Fibroblast of lung (primary cell): ENCODE results near the gene CXCL13. TPM values are rescaled to one million over a fixed set of nuclear protein-coding genes. Genes with fewer than 3 reads are reported as not detected.
A peak's percentile ranks its signal among the peaks of the same experiment; 100 is the strongest.
"Not testable (repeated sequence)": the region's sequence is repeated elsewhere in the genome, so short reads cannot be mapped to it uniquely, and the experiment has no call there.

Experiments
- DNase-seq, 2 donors: peaks; one replicate each; pipeline versions ENCODE4 v3.0.0 to v3.0.0-alpha.2; 2010; ENCODE audit warnings: low read depth in 2 of 2
- H2AFZ ChIP-seq: 2 replicates; pipeline ENCODE4 v1.5.1; 2012; ENCODE audit warnings: low read length, control low read depth, inconsistent platforms
- H3K27ac ChIP-seq: 2 replicates; pipeline ENCODE4 v1.5.1; 2011; ENCODE audit warnings: low read length, control low read depth; ENCODE audit not compliant: insufficient read depth
- H3K27me3 ChIP-seq: 2 replicates; pipeline ENCODE4 v1.5.1; 2011; ENCODE audit warnings: mild to moderate bottlenecking, low read length; ENCODE audit not compliant: control insufficient read depth, insufficient read depth
- H3K36me3 ChIP-seq: 2 replicates; pipeline ENCODE4 v1.5.1; 2011; ENCODE audit warnings: low read length; ENCODE audit not compliant: control insufficient read depth, insufficient read depth
- H3K4me1 ChIP-seq: 2 replicates; pipeline ENCODE4 v1.5.1; 2011; ENCODE audit warnings: low read length; ENCODE audit not compliant: control insufficient read depth, insufficient read depth; ENCODE audit errors: extremely low read depth
- H3K4me2 ChIP-seq: 2 replicates; pipeline ENCODE4 v1.5.1; 2011; ENCODE audit warnings: low read length, control low read depth; ENCODE audit not compliant: insufficient read depth; ENCODE audit errors: extremely low read depth
- H3K4me3 ChIP-seq, 4 experiments: fragments of 200-600 bp in 1 of 4; sonication (generic) in 1 of 4; replicated peaks in 1 of 4; 2 replicates each; pipeline ENCODE4 v1.5.1; 2011 to 2016; ENCODE audit warnings: low read length in 4 of 4, low read depth in 3 of 4, mild to moderate bottlenecking in 3 of 4, control low read depth in 2 of 4, inconsistent platforms in 1 of 4, mixed read lengths in 1 of 4; ENCODE audit not compliant: insufficient read depth in 1 of 4; ENCODE audit errors: control extremely low read depth in 1 of 4
- H3K79me2 ChIP-seq: 2 replicates; pipeline ENCODE4 v1.5.1; 2012; ENCODE audit warnings: mild to moderate bottlenecking, low read length, inconsistent platforms; ENCODE audit not compliant: control insufficient read depth, insufficient read depth
- H3K9ac ChIP-seq: 2 replicates; pipeline ENCODE4 v1.5.1; 2011; ENCODE audit warnings: mild to moderate bottlenecking, low read length, control low read depth; ENCODE audit not compliant: insufficient read depth
- H3K9me3 ChIP-seq: 2 replicates; pipeline ENCODE4 v1.5.1; 2012; ENCODE audit warnings: low read depth, low read length; ENCODE audit not compliant: control insufficient read depth, insufficient read depth
- H4K20me1 ChIP-seq: 2 replicates; pipeline ENCODE4 v1.5.1; 2011; ENCODE audit warnings: low read length; ENCODE audit not compliant: control insufficient read depth, insufficient read depth; ENCODE audit errors: extremely low read depth
- CTCF ChIP-seq, 2 donors: IDR thresholded peaks in 1 of 2; conservative IDR thresholded peaks in 1 of 2; 1 replicate in 1 of 2; 2 replicates in 1 of 2; pipeline ENCODE4 v1.5.1; 2011 to 2012; ENCODE audit warnings: low read length in 2 of 2, control low read depth in 1 of 2, inconsistent platforms in 1 of 2, low read depth in 1 of 2, mild to moderate bottlenecking in 1 of 2
- EZH2 ChIP-seq: IDR thresholded peaks from 2 replicates; pipeline ENCODE4 v1.5.1; 2012; ENCODE audit warnings: low read length, control low read depth, mild to moderate bottlenecking; ENCODE audit errors: missing control alignments
- polyA plus RNA-seq, 2 donors: library from polyadenylated mRNA; depleted of rRNA in 1 of 2; stranded (reverse) in 1 of 2; unstranded in 1 of 2; fragments of >200 nt; gene quantifications; 2 replicates each; pipeline ENCODE4 v1.2.1, GENCODE V29; 2011 to 2012; ENCODE audit warnings: missing spikeins in 1 of 2
- total RNA-seq: library from RNA; depleted of rRNA; stranded (reverse); fragments of >200 nt; gene quantifications from 2 replicates; pipeline ENCODE4 v1.2.1, GENCODE V29; 2014

Gene CXCL13
- total and polyA plus RNA-seq, 2 donors (not counting 1 experiment from before 2014, with no cell fraction given) = not detected

- Histone ChIP-seq H3K9me3 (no peaks in the 10 kb centered on the region), H3K27me3 (no peaks in the 10 kb centered on the region), H3K4me2 (no peak overlapping the region), H3K4me1 (no peaks in the 10 kb centered on the region), H3K27ac (no peak overlapping the region), H4K20me1 (no peaks in the 10 kb centered on the region), H3K79me2 (no peaks in the 10 kb centered on the region), H3K36me3 (no peaks in the 10 kb centered on the region), H3K9ac (no peak overlapping the region), H2AFZ (no peak overlapping the region), H3K4me3 (no peak overlapping the region)
- no peak for TF ChIP-seq EZH2
- TF ChIP-seq CTCF (conservative IDR thresholded peaks at IDR 0.05 in 1 of 2, IDR thresholded peaks at IDR 0.05 in 1 of 2; ENCODE audit: low read depth in 1 of 2, low read length in 2 of 2) = no peak
- no peak for DNase-seq
Observed at GRCh38 chr4:77635246-77635645, 29.6 kb downstream of the CXCL13 start.

DNA sequence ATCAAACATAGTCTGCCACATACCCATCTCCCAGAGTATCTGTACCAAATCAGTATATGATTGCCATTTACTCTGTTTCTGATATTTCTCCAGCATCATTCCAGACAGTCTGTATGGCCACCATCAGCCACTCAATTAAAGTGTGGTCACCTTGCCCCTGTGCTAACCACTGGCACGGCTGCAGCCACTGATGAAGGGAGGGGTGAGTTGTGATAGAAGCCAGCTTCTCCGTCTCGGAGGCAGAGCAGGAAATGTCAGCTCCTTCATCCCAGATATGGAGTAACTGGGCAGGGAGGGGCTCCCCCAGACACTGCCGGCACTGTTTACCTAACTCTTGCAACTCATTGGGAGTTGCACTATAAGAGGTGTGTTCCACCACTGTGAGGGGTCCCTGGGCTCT is 30.3 kb downstream of the CXCL13 start:
- Histone ChIP-seq H3K4me1 (no peaks in the 10 kb centered on the region), H3K4me3 (no peak overlapping the region), H3K36me3 (no peaks in the 10 kb centered on the region), H3K79me2 (no peaks in the 10 kb centered on the region), H3K9me3 (no peaks in the 10 kb centered on the region), H4K20me1 (no peaks in the 10 kb centered on the region), H3K27ac (no peak overlapping the region), H2AFZ (no peak overlapping the region), H3K4me2 (no peak overlapping the region), H3K9ac (no peak overlapping the region), H3K27me3 (no peaks in the 10 kb centered on the region)
- TF ChIP-seq EZH2 (no peak), CTCF (conservative IDR thresholded peaks at IDR 0.05 in 1 of 2, IDR thresholded peaks at IDR 0.05 in 1 of 2; ENCODE audit: low read depth in 1 of 2, low read length in 2 of 2) (no peak)
- DNase-seq = no peak

DNA sequence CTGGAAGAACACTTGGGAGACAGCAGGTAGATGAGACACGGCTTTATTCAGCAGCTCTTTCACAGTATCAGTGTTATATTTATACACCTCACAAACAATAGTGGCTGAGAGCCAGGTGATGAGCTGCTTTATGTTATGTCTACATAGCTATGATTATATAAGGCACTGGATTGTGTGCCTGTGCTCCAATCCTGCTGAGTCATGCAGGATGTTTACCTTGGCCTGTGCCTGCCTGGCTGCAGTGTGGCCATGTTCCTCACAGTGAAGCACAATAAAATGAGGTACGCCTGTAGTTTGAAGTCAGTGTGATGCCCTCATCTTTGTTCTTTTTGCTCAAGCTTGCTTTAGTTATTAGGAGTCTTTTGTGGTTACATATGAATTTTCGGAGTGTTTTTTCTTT is 31.3 kb downstream of the CXCL13 start:
- Histone ChIP-seq H3K27me3 (no peaks in the 10 kb centered on the region), H4K20me1 (no peaks in the 10 kb centered on the region), H3K4me2 (no peak overlapping the region), H3K4me3 (no peak overlapping the region), H3K27ac (no peak overlapping the region), H3K36me3 (no peaks in the 10 kb centered on the region), H3K9ac (no peak overlapping the region), H3K79me2 (no peaks in the 10 kb centered on the region), H3K9me3 (no peaks in the 10 kb centered on the region), H2AFZ (no peak overlapping the region), H3K4me1 (no peaks in the 10 kb centered on the region)
- DNase-seq = peak; percentile 46 to 90
- TF ChIP-seq EZH2 (no peak), CTCF (conservative IDR thresholded peaks at IDR 0.05 in 1 of 2, IDR thresholded peaks at IDR 0.05 in 1 of 2; ENCODE audit: low read depth in 1 of 2, low read length in 2 of 2) (no peak)

GRCh38 chr4:77644069-77644468 is 38.4 kb downstream of the CXCL13 start:
- DNase-seq, H3K27me3 ChIP-seq, H3K4me1 ChIP-seq, H3K36me3 ChIP-seq, H3K4me2 ChIP-seq, H3K9ac ChIP-seq, H3K27ac ChIP-seq, H3K79me2 ChIP-seq, H2AFZ ChIP-seq, H4K20me1 ChIP-seq, H3K4me3 ChIP-seq, H3K9me3 ChIP-seq: not testable (repeated sequence)
